ENCODE data around the gene CLEC16A. TPM values are rescaled to one million over a fixed set of nuclear protein-coding genes. Genes with fewer than 3 reads are reported as not detected.
A peak's percentile ranks its signal among the peaks of the same experiment; 100 is the strongest.

The CLEC16A gene
- total and polyA plus RNA-seq, 8 donors, result 17.6 to 38.6 (median 21.6) TPM

GRCh38 chr16:11204513-11205047 lies 260.2 kb downstream of the CLEC16A start:
- Histone ChIP-seq H3K4me3 (no peak overlapping the region), H3K27ac (no peak overlapping the region), H3K27me3 (no peaks in the 10 kb centered on the region), H3K36me3 (no peaks in the 10 kb centered on the region), H3K9me3 (peaks cover 0 to 6% of the 10 kb centered on the region in 2 donors), H3K4me1 (peaks cover 0 to 69% of the 10 kb centered on the region in 2 donors)
- DNase-seq (no peak), ATAC-seq (no peak)
- intact Hi-C loops (cut with DNase I), result no loop called here
- TF ChIP-seq CTCF (IDR thresholded peaks at IDR 0.05), result no peak

DNA sequence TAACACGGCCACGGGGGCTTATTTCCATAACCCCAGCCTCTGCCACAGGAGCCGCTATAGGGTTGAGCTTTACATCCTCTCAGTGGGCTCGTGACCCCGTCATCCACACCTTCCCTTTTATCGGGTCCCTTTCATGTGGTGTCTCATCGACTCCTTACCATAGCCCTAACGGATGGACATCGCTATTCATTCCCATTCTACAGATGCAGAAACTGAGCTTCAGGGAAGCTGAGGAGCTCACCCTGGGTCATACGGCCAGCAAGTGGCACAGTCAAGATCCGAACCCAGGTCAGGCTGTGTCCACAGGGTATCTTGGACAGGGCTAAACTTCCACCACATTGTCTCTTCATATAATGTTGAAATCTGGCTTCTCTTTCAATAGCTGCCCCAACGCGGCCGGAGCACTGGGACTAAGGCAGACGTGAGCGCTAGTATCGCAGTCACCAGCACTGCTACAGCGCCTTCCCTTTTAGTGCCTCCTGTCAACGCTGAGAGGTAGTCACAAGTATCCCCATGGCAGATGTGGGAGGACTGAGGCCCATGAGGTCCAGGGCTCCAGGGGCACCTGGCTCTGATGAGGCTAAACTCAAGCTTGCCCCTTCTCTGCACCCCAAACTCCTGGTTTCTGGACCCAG lies 260.8 kb downstream of the CLEC16A start:
- ATAC-seq, result no peak
- intact Hi-C loops (cut with DNase I), result no loop called here
- no peak for TF ChIP-seq CTCF (IDR thresholded peaks at IDR 0.05)
- H3K9me3 ChIP-seq, result peaks cover 0 to 6% of the 10 kb centered on the region in 2 donors
- peaks cover 0 to 75% of the 10 kb centered on the region in 2 donors for H3K4me1 ChIP-seq
- H3K4me3 ChIP-seq, result no peak overlapping the region
- no peaks in the 10 kb centered on the region for H3K36me3 ChIP-seq
- H3K27ac ChIP-seq, result peak overlapping the region in 1 of 2 donors; percentile 67
- no peaks in the 10 kb centered on the region for H3K27me3 ChIP-seq
- DNase-seq, result no peak

DNA sequence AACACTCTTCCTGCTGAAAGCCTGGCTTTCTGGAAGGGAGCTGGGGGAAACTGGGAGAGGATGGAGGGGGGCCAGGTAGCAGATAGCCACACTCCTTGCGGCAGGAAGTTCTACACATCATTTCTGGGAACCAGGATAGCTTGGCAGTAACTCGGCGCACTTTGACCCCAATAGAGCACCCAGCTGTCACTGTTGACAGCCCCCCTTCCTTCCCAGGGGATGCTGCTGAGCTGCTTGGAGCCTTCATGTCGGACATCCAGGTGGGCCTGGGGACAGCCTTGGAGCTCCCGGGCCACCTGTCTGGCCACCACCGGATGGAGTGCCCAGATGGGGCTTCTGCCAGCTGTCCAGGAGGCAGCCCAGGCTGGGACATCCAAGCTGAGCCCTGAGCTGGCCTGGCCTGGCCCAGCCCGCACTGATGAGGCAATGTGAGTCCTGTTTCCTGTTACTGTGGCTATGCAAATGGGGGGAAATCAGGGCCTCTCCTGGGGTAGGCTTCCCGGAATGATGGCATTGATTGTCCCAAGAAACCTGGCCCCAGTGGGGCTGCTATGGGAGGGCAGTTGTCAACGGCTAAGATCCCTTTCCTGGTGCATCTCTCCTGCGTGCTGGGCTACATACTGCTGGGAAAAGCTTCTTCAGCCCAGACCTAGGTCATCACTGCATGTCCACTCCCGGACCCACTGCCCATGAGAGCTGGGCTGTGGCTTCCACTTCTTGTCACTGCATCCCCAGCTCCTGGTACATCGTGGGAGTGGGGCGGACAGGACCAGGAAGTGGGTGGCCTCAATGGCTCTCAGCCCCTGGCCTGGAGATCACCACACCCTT lies 261.6 kb downstream of the CLEC16A start:
- peaks cover 0 to 6% of the 10 kb centered on the region in 2 donors for H3K9me3 ChIP-seq
- no peak for TF ChIP-seq CTCF (IDR thresholded peaks at IDR 0.05)
- intact Hi-C loops (cut with DNase I), result no loop called here
- peak in 1 of 4 donors; percentile 87 for DNase-seq
- peak overlapping the region in 1 of 2 donors; percentile 67 for H3K27ac ChIP-seq
- peak; percentile 54 for ATAC-seq
- H3K4me1 ChIP-seq, result peaks cover 0 to 76% of the 10 kb centered on the region in 2 donors
- peaks cover 0 to 4% of the 10 kb centered on the region in 2 donors for H3K27me3 ChIP-seq
- H3K4me3 ChIP-seq, result no peak overlapping the region
- H3K36me3 ChIP-seq, result no peaks in the 10 kb centered on the region

DNA sequence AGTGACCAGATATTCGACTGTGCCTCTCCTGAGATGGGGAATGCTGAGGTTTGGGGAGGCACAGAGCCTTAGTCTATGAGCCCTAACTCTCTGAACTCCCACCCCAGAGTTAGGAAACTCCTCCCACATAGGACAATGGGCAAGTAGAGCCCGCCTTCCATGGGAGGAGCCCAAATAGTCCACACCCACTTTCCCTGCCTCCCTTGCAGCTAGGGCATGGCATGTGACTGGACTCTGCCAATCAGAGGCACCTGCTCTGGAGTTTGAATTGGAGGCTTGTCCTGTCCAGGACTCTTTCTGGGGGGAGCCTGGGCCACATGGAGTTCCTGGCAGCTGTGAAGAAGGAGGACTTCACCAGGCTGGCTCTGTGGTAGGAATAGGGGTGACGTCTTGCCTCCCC lies 263.3 kb downstream of the CLEC16A start:
- H3K27me3 ChIP-seq, result peaks cover 0 to 21% of the 10 kb centered on the region in 2 donors
- ATAC-seq, result no peak
- TF ChIP-seq CTCF (IDR thresholded peaks at IDR 0.05), result no peak
- no peak overlapping the region for H3K4me3 ChIP-seq
- H3K36me3 ChIP-seq, result no peaks in the 10 kb centered on the region
- DNase-seq, result no peak
- intact Hi-C loops (cut with DNase I), result no loop called here
- peaks cover 0 to 69% of the 10 kb centered on the region in 2 donors for H3K4me1 ChIP-seq
- H3K27ac ChIP-seq, result no peak overlapping the region
- H3K9me3 ChIP-seq, result peaks cover 0 to 6% of the 10 kb centered on the region in 2 donors
